ENCODE data around the gene DAZAP1.
A peak's percentile ranks its signal among the peaks of the same experiment; 100 is the strongest.

The DAZAP1 gene

DNA sequence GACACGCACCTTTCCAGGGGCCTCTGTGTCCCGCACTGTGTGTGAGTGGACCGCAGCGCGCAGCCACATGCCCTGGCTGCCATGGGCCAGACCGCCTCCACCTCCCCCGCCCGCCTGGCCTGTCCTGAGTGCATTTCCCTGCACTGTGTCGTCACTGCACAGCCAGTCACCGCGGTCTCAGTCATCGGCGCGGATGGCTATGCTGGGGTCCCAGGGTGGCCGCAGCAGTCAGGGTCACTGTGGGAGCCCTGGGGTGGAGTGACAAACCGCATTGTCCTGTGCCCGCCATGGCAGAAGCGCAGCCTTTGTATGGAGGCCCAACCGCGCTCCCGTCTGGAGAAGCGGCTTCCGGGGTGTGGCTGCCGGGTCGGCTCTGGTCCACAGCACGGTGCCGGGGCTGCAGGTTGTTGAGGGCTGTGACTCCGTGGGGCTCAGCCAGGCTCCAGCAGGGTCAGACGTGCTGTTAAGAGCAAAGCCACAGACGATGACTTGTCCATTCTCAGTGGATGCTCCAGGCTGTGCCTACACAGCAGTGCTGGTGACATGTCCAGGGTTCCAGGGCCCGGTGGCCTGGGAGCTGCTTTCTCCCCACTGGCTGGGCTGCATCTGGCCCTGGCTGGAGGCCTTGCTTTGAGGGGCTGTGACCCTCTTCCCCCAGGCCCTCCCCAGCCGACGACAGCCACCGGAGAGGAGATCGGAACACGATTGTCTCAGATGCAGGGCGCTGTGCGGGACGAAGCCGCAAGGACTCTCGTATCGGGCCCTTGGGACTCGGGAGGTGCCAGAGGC lies 30.0 kb upstream of the DAZAP1 start:
- DNase-seq = no peak

- DNase-seq = no peak
Measured at GRCh38 chr19:1377965-1378785, 29.2 kb upstream of the DAZAP1 start.

DNA sequence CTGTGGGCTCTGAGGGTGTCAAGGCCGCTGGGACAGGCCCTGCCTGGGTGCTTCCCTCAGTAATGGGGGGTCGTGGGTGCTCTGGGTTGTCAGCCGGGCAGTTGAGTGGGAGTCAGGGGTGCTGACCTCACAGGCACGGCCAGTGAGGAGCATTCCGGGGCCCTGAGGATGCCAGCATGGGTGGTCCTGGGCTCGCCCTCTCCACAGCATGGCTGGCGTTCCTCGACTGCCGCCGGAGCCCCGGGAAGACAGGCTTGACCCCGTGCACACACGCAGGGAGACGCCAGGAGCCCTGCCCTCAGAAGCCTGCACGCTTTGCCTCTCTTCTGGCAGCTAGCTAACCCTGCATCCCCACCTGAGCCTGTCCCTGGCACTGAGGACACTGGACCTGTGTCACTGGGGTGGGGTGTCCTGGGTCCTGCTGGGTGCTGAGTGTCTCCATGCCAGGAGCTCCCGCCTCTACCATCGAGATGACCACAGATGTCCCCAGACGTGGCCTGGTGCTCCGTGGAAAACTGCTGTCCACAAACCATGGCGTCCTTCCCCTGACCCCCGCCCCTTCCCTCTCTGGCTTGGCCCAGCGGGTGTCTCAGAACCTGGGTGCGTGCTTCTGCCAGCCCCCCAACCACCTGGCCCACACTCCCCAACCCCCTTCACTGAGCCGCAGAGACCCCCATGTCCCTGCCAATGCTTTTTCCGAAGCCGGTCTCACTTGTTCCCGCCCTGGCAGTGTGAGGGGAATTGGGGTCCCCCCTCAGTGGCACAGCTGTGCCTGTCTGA lies 28.1 kb upstream of the DAZAP1 start:
- DNase-seq = no peak

DNA sequence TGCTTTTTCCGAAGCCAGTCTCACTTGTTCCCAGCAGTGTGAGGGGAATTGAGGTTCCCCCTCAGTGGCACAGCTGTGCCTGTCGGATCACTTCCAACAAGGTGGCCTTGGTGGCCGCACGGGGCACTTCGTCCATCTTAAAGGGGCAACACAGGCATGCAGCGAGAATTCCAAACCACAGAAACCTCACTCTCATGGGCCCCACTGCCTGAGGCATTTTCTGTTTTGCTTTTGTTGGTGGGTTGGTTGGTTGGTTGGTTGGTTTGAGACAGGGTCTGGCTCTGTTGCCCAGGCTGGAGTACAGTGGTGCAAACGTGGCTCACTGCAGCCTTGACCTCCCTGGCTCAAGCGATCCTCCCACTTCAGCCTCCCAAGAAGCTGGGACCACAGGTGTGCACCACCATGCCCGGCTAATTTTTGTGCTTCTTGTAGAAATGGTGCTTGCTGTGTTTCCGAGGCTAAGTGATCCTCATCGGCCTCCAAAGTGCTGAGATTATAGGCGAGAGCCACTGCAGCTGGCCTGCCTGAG lies 27.4 kb upstream of the DAZAP1 start:
- no peak for DNase-seq

DNA sequence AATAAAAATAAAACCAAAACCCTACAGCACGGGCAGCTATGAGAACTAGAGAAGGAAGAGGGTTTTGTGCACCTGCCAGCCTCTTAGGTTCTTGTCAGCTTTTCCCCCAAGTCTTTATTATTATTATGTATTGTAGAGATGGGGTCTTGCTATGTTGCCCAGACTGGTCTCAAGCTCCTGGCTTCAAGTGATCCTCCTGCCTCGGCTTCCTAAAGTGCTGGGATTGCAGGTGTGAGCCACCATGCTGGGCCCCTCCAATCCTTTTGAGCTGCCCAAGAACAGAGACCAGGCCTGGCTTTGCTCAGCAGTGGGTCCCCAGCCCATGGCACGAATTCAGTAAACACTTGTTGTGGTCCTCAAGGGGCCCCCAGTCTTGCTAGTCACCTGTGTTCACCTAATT lies 25.1 kb upstream of the DAZAP1 start:
- DNase-seq = no peak

DNA sequence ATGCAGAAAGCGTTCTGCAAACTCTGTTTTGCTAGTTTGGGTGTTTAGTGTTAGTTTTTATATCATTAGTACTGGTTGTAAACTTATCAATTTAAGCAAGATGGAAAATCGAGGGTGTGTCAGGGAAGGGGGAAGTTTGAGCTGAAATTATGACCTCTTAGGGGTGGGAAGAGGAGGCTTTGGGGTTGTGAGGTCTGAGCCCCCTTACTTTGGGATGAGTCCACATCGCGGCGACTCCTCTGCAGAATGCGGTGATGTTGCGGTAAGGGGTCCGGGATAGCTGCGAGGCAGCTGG lies 24.4 kb upstream of the DAZAP1 start:
- DNase-seq = no peak

- DNase-seq = peak; percentile 73 to 99 (median 92)
Measured at GRCh38 chr19:1383312-1384084, 23.9 kb upstream of the DAZAP1 start, which contains the start of gene NDUFS7. Gene NDUFS7, plus strand, starts transcription at chr19:1383907. Its CDS starts 20 bp downstream, at chr19:1383927.

DNA sequence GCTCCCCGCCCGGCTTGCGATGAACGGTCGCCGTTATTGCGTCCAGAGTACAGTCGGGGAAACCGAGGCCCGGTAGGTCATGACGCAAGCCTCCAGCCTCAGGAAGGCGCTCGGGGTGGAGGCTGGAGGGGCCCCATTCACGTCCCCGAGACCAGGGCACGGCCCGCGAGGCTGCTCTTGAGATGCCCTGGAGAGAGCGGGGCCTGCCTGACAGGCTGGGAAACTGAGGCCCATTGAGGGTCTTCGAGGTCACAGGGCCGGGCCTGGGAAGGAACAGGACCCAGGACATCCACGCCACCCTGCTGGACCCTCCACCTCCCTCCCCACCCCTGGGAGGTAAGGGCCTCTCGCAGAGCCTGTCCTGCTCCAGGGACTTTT lies 23.3 kb upstream of the DAZAP1 start:
- DNase-seq = no peak

DNA sequence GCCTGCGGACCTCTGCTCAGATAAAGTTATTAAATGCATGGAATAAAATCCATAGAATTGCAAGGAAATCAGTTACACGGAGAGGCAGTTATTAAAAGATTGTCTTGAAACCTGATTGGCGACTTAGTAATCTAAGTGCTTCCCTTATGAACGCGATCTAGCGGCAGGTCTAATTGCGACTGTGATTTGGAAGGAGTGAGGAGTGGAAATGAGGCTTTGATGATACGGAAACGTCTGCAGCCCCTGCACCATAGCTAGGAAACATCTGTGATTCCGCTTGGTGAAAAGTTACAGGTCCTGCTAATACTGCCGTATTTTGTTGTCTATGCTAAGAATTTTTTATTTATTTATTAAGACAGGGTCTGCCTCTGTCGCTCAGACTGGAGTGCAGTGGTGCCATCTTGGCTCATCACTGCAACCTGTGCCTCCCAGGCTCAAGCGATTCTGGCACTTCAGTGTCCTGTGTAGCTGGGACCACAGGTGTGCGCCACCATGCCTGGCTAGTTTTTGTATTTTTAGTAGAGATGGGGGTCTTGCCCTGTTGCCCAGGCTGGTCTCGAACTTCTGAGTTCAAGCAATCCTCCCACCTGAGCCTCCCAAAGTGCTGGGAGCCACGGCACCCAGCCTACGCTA lies 22.8 kb upstream of the DAZAP1 start:
- DNase-seq = no peak

- no peak for DNase-seq
Measured at GRCh38 chr19:1385816-1386215, 21.6 kb upstream of the DAZAP1 start.

GRCh38 chr19:1386945-1387683 lies 20.3 kb upstream of the DAZAP1 start:
- DNase-seq = peak in 1 of 51 donors; percentile 42

- DNase-seq = peak in 4 of 51 donors; percentile 33 to 61 (median 48)
Measured at GRCh38 chr19:1387684-1388636, 19.4 kb upstream of the DAZAP1 start.

- no peak for DNase-seq
Measured at GRCh38 chr19:1388637-1389026, 18.8 kb upstream of the DAZAP1 start.

GRCh38 chr19:1389033-1389940 lies 18.1 kb upstream of the DAZAP1 start:
- peak in 36 of 51 donors; percentile 20 to 84 (median 66) for DNase-seq

GRCh38 chr19:1390890-1391423 lies 16.4 kb upstream of the DAZAP1 start:
- no peak for DNase-seq

- no peak for DNase-seq
Measured at GRCh38 chr19:1392407-1392806, 15.0 kb upstream of the DAZAP1 start.

GRCh38 chr19:1392939-1393530 lies 14.4 kb upstream of the DAZAP1 start:
- DNase-seq = no peak
